HG03460 (cell line): ENCODE data around the gene ACVRL1.
A peak's percentile ranks its signal among the peaks of the same experiment; 100 is the strongest.

ENCODE experiments used
- ATAC-seq: cut with Tn5 transposase; IDR thresholded peaks from one replicate; pipeline ENCODE4 v1.9.1; 2021; ENCODE audit not compliant: unreplicated experiment

Gene ACVRL1

DNA sequence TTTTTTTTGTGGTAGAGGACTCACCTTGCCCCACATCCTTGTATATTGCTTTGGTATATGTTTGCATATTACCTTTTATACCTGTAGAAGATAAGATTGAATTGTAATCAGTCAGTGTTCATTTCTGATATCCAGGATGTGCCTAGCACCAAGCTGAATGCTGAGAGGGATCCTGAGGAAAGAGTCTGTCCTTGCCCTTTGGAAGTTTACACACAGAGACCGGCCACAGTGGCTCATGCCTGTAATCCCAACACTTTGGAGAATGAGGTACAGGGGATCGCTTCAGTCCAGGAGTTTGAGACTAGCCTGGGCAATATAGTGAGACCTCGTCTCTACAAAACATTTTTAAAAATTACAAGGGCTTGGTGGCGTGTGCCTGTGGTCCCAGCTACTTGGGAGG lies 52.6 kb downstream of the ACVRL1 start:
- ATAC-seq: no peak

- no peak for ATAC-seq
Observed at GRCh38 chr12:51960488-51960887, 53.2 kb downstream of the ACVRL1 start.

DNA sequence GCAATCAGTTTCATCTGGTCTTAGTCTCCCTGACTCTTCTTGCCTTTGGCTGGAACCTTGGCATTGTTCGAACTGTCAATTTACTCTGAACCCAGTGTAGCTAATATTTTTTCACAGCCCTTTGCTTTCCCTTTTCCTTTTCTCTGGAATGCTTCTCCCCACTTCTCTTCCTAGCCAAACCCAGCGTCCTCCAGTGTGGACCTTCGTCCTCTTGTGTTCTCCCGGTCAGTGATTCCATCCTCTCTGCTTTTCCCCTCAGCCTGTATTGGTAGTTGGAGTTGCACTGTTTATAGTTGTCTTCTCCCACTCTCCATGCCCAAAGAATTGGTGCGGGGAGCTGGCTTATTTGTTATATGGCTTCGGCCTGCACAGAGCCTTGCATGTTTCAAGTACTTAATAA lies 53.6 kb downstream of the ACVRL1 start:
- ATAC-seq: no peak

DNA sequence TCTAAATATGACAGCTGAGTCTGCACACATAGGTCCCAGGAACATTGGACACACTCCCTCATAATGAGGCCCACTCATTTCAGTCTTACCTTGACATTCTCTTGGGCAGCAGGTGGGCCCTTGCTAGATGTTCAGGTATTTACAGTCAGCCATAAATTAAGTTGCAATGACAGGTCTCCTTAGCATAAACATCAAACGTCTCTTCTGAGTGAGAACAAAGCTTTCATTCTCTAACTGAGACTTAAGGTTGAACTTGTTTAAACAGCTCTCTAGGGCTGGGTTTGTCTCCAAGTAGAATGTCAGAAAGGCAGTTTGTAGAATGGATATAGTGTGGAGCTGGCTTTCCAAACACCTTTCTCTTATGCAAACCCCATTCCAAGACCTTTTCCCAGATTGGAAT lies 54.5 kb downstream of the ACVRL1 start:
- no peak for ATAC-seq

DNA sequence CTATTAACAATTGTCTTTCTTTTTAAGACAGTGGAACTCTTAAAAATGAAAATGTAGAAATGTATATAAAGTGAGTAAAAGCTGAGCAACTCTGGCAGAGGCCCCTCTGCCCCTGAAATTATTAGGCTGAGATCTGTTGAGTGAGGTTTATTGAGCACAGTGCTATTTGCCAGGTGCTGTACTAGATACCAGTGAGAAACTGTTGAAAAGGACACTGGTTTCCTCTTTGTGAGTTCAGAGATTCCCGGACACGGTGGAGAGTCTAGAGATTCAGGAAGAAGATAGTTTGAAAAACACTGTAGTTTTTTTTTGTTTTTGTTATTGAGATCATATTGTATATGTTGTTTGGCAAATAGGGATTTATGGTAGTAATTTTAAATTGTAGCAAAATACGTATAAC lies 55.4 kb downstream of the ACVRL1 start:
- no peak for ATAC-seq

DNA sequence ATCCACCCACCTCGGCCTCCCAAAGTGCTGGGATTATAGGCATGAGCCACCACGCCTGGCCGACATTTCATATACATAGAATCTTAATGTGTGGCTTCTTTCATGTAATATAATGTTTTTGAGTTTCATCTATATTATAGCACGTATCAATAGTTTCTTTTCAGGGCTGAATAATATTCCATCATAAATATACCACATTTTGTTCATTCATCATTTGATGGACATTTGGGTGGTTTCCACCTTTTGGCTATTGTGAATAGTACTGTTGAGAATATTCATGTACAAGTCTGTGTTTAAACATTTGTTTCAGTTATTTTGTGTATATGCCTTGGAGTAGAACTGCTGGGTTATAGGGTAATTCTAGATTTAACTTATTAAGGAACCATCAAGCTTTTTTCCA lies 56.2 kb downstream of the ACVRL1 start:
- no peak for ATAC-seq

DNA sequence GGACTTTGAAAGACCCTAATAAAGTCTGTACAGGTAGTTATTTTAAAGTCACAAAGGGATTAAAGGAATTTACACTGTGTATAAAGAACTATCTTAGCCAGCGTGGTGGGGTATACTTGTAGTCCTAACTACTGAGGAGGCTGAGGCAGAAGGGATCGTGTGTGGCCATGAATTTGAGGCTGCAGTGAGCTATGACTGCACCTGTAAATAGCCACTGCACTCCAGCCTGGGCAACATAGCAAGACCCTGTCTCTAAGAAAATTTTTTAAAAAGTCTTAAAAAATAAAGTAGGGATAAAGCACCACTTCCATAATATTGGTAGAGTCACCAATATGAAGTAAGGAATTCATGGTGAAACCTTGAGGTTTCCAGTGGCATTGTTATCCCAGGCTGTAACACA lies 62.3 kb downstream of the ACVRL1 start:
- ATAC-seq: no peak

GRCh38 chr12:51970904-51971646 lies 63.8 kb downstream of the ACVRL1 start:
- ATAC-seq: peak; percentile 93

- ATAC-seq: peak; percentile 48
Observed at GRCh38 chr12:51971679-51972421, 64.5 kb downstream of the ACVRL1 start.

GRCh38 chr12:51972422-51972812 lies 65.1 kb downstream of the ACVRL1 start:
- no peak for ATAC-seq

DNA sequence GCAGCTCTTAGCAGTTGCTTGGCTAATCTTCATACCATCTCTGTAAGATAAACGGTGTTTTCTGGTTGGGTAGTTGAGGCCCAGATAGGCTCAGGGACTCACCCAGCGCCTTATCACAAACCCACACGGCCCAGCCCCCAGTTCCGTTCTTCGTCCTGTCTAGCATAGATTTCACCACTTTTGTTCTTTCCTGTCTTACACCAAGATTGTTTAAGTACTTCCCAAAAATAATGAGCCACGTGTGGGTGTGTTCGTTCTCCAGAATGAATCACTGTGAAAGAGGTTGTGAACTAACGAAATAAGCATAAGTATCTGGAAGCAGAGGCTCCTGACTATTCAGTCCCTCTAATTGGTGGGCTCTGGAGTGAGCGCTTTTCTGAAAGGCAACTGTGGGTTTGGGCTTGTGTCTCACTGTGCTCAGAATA lies 65.6 kb downstream of the ACVRL1 start:
- ATAC-seq: no peak
